ENCODE results near the gene PGK1. TPM values are rescaled to one million over a fixed set of nuclear protein-coding genes. Genes with fewer than 3 reads are reported as not detected.
A peak's percentile ranks its signal among the peaks of the same experiment; 100 is the strongest.

PGK1 gene
- total RNA-seq, 2 donors from 2014 or later, result 277 to 296 TPM

GRCh38 chrX:78116766-78117165 lies 12.7 kb downstream of the PGK1 start:
- H3K36me3 ChIP-seq (ENCODE audit: control insufficient read depth, insufficient read depth, low read length), result peaks cover 96% of the 10 kb centered on the region
- WGBS, 2 experiments (ENCODE audit: insufficient coverage in 1 of 2, insufficient read length in 1 of 2), result 91% methylated on average over 2 of the region's 2 CpGs; no CpG with 5 or more reads in 1 of the 2 experiments
- no peaks in the 10 kb centered on the region for H3K27me3 Mint-ChIP-seq (ENCODE audit: insufficient read depth)

GRCh38 chrX:78118628-78119027 lies 14.6 kb downstream of the PGK1 start:
- Histone ChIP-seq H3K36me3 (ENCODE audit: control insufficient read depth, insufficient read depth, low read length) (peaks cover 92% of the 10 kb centered on the region), H3K9me3 (ENCODE audit: control insufficient read depth, low read length) (no peaks in the 10 kb centered on the region), H3K9ac (ENCODE audit: extremely low read depth, low read length, poor library complexity, severe bottlenecking) (no peak overlapping the region), H3K4me3 (ENCODE audit: low read length) (no peak overlapping the region), H3K4me1 (ENCODE audit: control insufficient read depth, insufficient read depth, low read length) (no peaks in the 10 kb centered on the region), H3K27me3 (ENCODE audit: control insufficient read depth, insufficient read depth, low read length, poor library complexity, severe bottlenecking) (no peaks in the 10 kb centered on the region), H3K27ac (ENCODE audit: low read depth, low read length) (no peak overlapping the region)
- Mint-ChIP-seq H3K9me3 (peaks cover 52% of the 10 kb centered on the region), H3K27ac (no peak overlapping the region), H3K4me3 (no peak overlapping the region), H3K27me3 (ENCODE audit: insufficient read depth) (no peaks in the 10 kb centered on the region), H3K4me1 (no peaks in the 10 kb centered on the region), H3K36me3 (ENCODE audit: low read depth) (peaks cover 79% of the 10 kb centered on the region)
- no peak for DNase-seq
- 100% methylated on average over 1 of the region's 1 CpG; no CpG with 5 or more reads in 1 of the 2 experiments for whole genome bisulfite sequencing, 2 experiments (ENCODE audit: insufficient coverage in 1 of 2, insufficient read length in 1 of 2)
- no peak for TF ChIP-seq CTCF (conservative IDR thresholded peaks at IDR 0.05)

More at GRCh38 chrX:78116766-78117165, 12.7 kb downstream of the PGK1 start:
- no peak overlapping the region for H3K9ac ChIP-seq (ENCODE audit: extremely low read depth, low read length, poor library complexity, severe bottlenecking)
- Mint-ChIP-seq H3K36me3 (ENCODE audit: low read depth) (peaks cover 74% of the 10 kb centered on the region), H3K4me3 (no peak overlapping the region), H3K4me1 (no peaks in the 10 kb centered on the region), H3K27ac (no peak overlapping the region), H3K9me3 (peaks cover 48% of the 10 kb centered on the region)
- no peak for DNase-seq
- no peak overlapping the region for H3K27ac ChIP-seq (ENCODE audit: low read depth, low read length)
- H3K9me3 ChIP-seq (ENCODE audit: control insufficient read depth, low read length), result no peaks in the 10 kb centered on the region
- H3K27me3 ChIP-seq (ENCODE audit: control insufficient read depth, insufficient read depth, low read length, poor library complexity, severe bottlenecking), result no peaks in the 10 kb centered on the region
- no peak for TF ChIP-seq CTCF (conservative IDR thresholded peaks at IDR 0.05)
- H3K4me3 ChIP-seq (ENCODE audit: low read length), result no peak overlapping the region
- H3K4me1 ChIP-seq (ENCODE audit: control insufficient read depth, insufficient read depth, low read length), result peaks cover 4% of the 10 kb centered on the region

DNA sequence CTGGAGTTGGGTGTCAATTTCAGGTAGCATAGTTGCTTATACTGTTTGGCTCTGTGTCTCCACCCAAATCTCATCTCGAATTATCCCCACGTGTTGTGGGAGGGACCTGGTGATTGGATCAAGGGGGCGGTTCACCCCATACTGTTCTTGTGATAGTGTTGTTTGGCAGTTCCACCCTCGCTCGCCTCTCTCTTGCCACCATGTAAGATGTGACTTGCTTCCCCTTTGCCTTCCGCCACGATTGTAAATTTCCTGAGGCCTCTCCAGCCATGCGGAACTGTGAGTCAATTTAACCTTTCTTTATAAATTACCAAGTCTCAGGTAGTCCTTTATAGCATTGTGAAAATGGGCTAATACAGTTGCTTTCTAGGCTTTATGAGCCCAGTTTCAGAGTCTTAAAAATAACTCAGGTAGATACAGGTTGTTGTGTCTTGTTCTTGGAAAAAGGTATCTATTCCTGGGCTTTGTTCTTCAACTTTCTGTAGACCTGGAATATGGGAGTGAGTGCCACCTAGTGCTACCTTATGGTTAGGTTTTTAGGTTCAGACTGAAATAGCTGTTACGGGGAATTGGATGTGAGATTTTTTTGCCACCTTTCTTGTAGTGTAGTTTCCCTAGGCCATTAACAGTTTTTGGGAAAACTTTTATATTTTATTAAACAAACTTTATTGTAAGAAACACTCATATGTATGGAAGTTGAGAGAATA lies 15.6 kb downstream of the PGK1 start:
- Histone ChIP-seq H3K4me1 (ENCODE audit: control insufficient read depth, insufficient read depth, low read length) (no peaks in the 10 kb centered on the region), H3K36me3 (ENCODE audit: control insufficient read depth, insufficient read depth, low read length) (peaks cover 91% of the 10 kb centered on the region), H3K4me3 (ENCODE audit: low read length) (no peak overlapping the region), H3K9me3 (ENCODE audit: control insufficient read depth, low read length) (no peaks in the 10 kb centered on the region), H3K27ac (ENCODE audit: low read depth, low read length) (no peak overlapping the region), H3K9ac (ENCODE audit: extremely low read depth, low read length, poor library complexity, severe bottlenecking) (no peak overlapping the region), H3K27me3 (ENCODE audit: control insufficient read depth, insufficient read depth, low read length, poor library complexity, severe bottlenecking) (no peaks in the 10 kb centered on the region)
- H3K9me3 Mint-ChIP-seq, result peaks cover 55% of the 10 kb centered on the region
- WGBS, 2 experiments (ENCODE audit: insufficient coverage in 1 of 2, insufficient read length in 1 of 2), result 80 to 95% methylated on average over 1 to 9 of the region's 9 CpGs
- H3K27ac Mint-ChIP-seq, result no peak overlapping the region
- no peaks in the 10 kb centered on the region for H3K4me1 Mint-ChIP-seq
- no peak for DNase-seq
- TF ChIP-seq CTCF (conservative IDR thresholded peaks at IDR 0.05), result peak; percentile 62
- no peaks in the 10 kb centered on the region for H3K27me3 Mint-ChIP-seq (ENCODE audit: insufficient read depth)
- H3K4me3 Mint-ChIP-seq, result no peak overlapping the region
- peaks cover 80% of the 10 kb centered on the region for H3K36me3 Mint-ChIP-seq (ENCODE audit: low read depth)
